ENCODE results near the gene PODXL. TPM values are rescaled to one million over a fixed set of nuclear protein-coding genes. Genes with fewer than 3 reads are reported as not detected.

The PODXL gene
- total and polyA plus RNA-seq, 2 donors (not counting 3 experiments of a cell fraction or from before 2014, with no cell fraction given) = 86.4 to 156 TPM

DNA sequence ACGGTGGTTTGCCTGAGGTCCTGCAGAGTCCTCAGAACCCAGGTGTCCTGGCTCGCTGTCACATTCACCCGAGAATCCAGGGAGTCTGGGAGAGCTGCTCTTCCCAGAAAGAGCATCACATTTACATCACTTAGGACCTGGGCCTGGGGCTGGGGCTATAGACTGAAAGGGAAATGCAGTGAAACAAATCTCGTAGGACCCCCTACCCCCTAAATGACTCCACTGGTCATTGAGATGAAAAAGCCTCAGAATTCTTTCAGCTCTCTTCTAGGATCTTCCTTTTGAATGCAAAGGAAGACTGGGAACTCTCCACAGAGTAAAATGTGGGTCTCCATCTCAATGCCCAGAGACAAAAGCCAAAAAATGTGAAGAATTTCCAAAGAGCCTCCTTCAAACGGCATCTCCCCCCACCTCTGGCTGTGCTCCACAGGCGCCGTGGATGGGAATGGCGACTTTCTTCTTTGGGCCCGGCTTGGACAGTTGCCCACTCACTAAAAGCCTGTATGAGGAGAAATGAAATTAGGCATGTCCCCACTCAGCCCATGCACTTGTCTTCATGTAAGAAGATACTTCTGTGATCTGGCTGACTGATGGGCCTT is 49.0 kb upstream of the PODXL start:
- dilution Hi-C loops (cut with MboI; ENCODE audit: extremely low pct_ligation_motif_present, low sequenced_read_pairs) (no loop called here), intact Hi-C loops (cut with micrococcal nuclease) (no loop called here)
- Histone ChIP-seq H4K20me1 (replicated peaks; ENCODE audit: control insufficient read depth, extremely low read depth, insufficient read depth, low read length) (no peaks in the 10 kb centered on the region), H3K9me1 (replicated peaks; ENCODE audit: control insufficient read depth, extremely low read depth, insufficient read depth, low read length) (no peaks in the 10 kb centered on the region), H3K4me3 (replicated peaks in 1 of 3; ENCODE audit: insufficient read depth in 1 of 3, low read depth in 1 of 3, low read length in 3 of 3) (no peak overlapping the region), H3K4me2 (ENCODE audit: insufficient read depth, low read length) (no peak overlapping the region), H3K36me3 (ENCODE audit: control insufficient read depth in 2 of 2, extremely low read depth in 1 of 2, insufficient read depth in 2 of 2, low read length in 2 of 2) (no peaks in the 10 kb centered on the region), H3K9ac (replicated peaks; ENCODE audit: extremely low read depth, insufficient read depth, low read length) (no peak overlapping the region), H2AFZ (ENCODE audit: low read depth, low read length) (no peak overlapping the region), H3K79me2 (ENCODE audit: control insufficient read depth, insufficient read depth, low read length) (no peaks in the 10 kb centered on the region), H3K27ac (ENCODE audit: insufficient read depth, low read depth, low read length) (no peak overlapping the region), H3K4me1 (ENCODE audit: control insufficient read depth, extremely low read depth, insufficient read depth, low read length) (no peaks in the 10 kb centered on the region), H3K27me3 (ENCODE audit: control insufficient read depth in 2 of 2, insufficient read depth in 2 of 2, low read length in 2 of 2) (peaks cover 0 to 7% of the 10 kb centered on the region in 2 experiments), H3K9me3 (replicated peaks; ENCODE audit: control insufficient read depth, insufficient read depth, low read length) (no peaks in the 10 kb centered on the region)
- no peak for DNase-seq (ENCODE audit: low read depth, low spot score)
- BruUV-seq (replicated peaks) = no TSS peak
- no peak for FAIRE-seq
- POLR2A ChIA-PET = no interaction called here
- CTCF ChIA-PET = no interaction called here
- TF ChIP-seq POLR2AphosphoS5 (IDR thresholded peaks at IDR 0.05; ENCODE audit: insufficient read depth, low read depth, low read length) (no peak), GATA2 (IDR thresholded peaks at IDR 0.05; ENCODE audit: insufficient read depth, insufficient read length, low read depth, low read length) (no peak), EZH2 (IDR thresholded peaks at IDR 0.05; ENCODE audit: borderline replicate concordance, low read depth, low read length, severe bottlenecking) (no peak), MYC (IDR thresholded peaks at IDR 0.05; ENCODE audit: low read depth, low read length) (no peak), POLR2A (IDR thresholded peaks at IDR 0.05; ENCODE audit: low read depth, low read length) (no peak), FOS (IDR thresholded peaks at IDR 0.05; ENCODE audit: borderline replicate concordance, insufficient read depth, low read length) (no peak), JUN (IDR thresholded peaks at IDR 0.05; ENCODE audit: borderline replicate concordance, insufficient read depth, insufficient read length, low read depth) (no peak)
- TF ChIP-seq, protein P1, sequence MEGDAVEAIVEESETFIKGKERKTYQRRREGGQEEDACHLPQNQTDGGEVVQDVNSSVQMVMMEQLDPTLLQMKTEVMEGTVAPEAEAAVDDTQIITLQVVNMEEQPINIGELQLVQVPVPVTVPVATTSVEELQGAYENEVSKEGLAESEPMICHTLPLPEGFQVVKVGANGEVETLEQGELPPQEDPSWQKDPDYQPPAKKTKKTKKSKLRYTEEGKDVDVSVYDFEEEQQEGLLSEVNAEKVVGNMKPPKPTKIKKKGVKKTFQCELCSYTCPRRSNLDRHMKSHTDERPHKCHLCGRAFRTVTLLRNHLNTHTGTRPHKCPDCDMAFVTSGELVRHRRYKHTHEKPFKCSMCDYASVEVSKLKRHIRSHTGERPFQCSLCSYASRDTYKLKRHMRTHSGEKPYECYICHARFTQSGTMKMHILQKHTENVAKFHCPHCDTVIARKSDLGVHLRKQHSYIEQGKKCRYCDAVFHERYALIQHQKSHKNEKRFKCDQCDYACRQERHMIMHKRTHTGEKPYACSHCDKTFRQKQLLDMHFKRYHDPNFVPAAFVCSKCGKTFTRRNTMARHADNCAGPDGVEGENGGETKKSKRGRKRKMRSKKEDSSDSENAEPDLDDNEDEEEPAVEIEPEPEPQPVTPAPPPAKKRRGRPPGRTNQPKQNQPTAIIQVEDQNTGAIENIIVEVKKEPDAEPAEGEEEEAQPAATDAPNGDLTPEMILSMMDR (IDR thresholded peaks at IDR 0.05; ENCODE audit: extremely low read depth in 1 of 2, insufficient read depth in 1 of 2, low read depth in 1 of 2, low read length in 2 of 2) = no peak
- TF ChIP-seq, protein P2, sequence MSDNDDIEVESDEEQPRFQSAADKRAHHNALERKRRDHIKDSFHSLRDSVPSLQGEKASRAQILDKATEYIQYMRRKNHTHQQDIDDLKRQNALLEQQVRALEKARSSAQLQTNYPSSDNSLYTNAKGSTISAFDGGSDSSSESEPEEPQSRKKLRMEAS (IDR thresholded peaks at IDR 0.05; ENCODE audit: insufficient read depth, insufficient read length) = no peak

Data from endothelial cell of umbilical vein (primary cell).